ENCODE measurements around the gene MMP19. TPM values are rescaled to one million over a fixed set of nuclear protein-coding genes. Genes with fewer than 3 reads are reported as not detected.

Gene MMP19
- total RNA-seq, 1 experiment from 2014 or later: 2.3 TPM

GRCh38 chr12:55797068-55797467 lies 45.7 kb downstream of the MMP19 start:
- intact Hi-C loops (cut with micrococcal nuclease; ENCODE audit: unreplicated experiment): loop anchor here (2.0 kb wide), 1 partner anchor 58 kb away; no protein-coding TSS in a partner anchor
- no peak overlapping the region for H3K4me3 ChIP-seq (ENCODE audit: low read depth, low read length, poor library complexity, severe bottlenecking)
- POLR2A ChIA-PET (ENCODE audit: low non-redundant PET): no interaction called here
- H3K27ac ChIP-seq (ENCODE audit: low read depth, low read length, poor library complexity, severe bottlenecking): no peak overlapping the region
- no peaks in the 10 kb centered on the region for H3K27me3 ChIP-seq (replicated peaks; ENCODE audit: insufficient read depth, low read depth, low read length, poor library complexity)
- H3K9me3 ChIP-seq (ENCODE audit: low read depth, low read length, poor library complexity, severe bottlenecking): no peaks in the 10 kb centered on the region
- DNase-seq (ENCODE audit: low spot score): peak; percentile 68
- no TSS peak for BruUV-seq (replicated peaks)
- CTCF ChIA-PET: interaction anchor here (2.2 kb wide), 1 partner anchor 58 kb away, joined by 17 read pairs; no protein-coding TSS in a partner anchor
- H3K4me1 ChIP-seq (ENCODE audit: insufficient read depth, low read length, poor library complexity, severe bottlenecking): peaks cover 3% of the 10 kb centered on the region
- H3K36me3 ChIP-seq (ENCODE audit: insufficient read depth, low read length, poor library complexity, severe bottlenecking): peaks cover 79% of the 10 kb centered on the region
- TF ChIP-seq EZH2 (IDR thresholded peaks at IDR 0.05; ENCODE audit: borderline replicate concordance, low read depth, low read length, poor library complexity, severe bottlenecking) (no peak), CTCF (conservative IDR thresholded peaks at IDR 0.05; ENCODE audit: low read depth, low read length) (peak; percentile 65)

- Histone ChIP-seq H3K4me1 (ENCODE audit: insufficient read depth, low read length, poor library complexity, severe bottlenecking) (peaks cover 3% of the 10 kb centered on the region), H3K4me3 (ENCODE audit: low read depth, low read length, poor library complexity, severe bottlenecking) (no peak overlapping the region), H3K9me3 (ENCODE audit: low read depth, low read length, poor library complexity, severe bottlenecking) (no peaks in the 10 kb centered on the region), H3K27ac (ENCODE audit: low read depth, low read length, poor library complexity, severe bottlenecking) (no peak overlapping the region), H3K36me3 (ENCODE audit: insufficient read depth, low read length, poor library complexity, severe bottlenecking) (peaks cover 76% of the 10 kb centered on the region), H3K27me3 (replicated peaks; ENCODE audit: insufficient read depth, low read depth, low read length, poor library complexity) (no peaks in the 10 kb centered on the region)
- intact Hi-C loops (cut with micrococcal nuclease; ENCODE audit: unreplicated experiment): loop anchor here (2.0 kb wide), 1 partner anchor 57 kb away; no protein-coding TSS in a partner anchor
- CTCF ChIA-PET: no interaction called here
- DNase-seq (ENCODE audit: low spot score): no peak
- no TSS peak for BruUV-seq (replicated peaks)
- POLR2A ChIA-PET (ENCODE audit: low non-redundant PET): no interaction called here
- TF ChIP-seq EZH2 (IDR thresholded peaks at IDR 0.05; ENCODE audit: borderline replicate concordance, low read depth, low read length, poor library complexity, severe bottlenecking) (no peak), CTCF (conservative IDR thresholded peaks at IDR 0.05; ENCODE audit: low read depth, low read length) (no peak)
These were observed 46.8 kb downstream of the MMP19 start for GRCh38 chr12:55795950-55796349.

GRCh38 chr12:55789893-55790292 lies 52.8 kb downstream of the MMP19 start:
- Histone ChIP-seq H3K9me3 (ENCODE audit: low read depth, low read length, poor library complexity, severe bottlenecking) (no peaks in the 10 kb centered on the region), H3K27me3 (replicated peaks; ENCODE audit: insufficient read depth, low read depth, low read length, poor library complexity) (no peaks in the 10 kb centered on the region), H3K4me1 (ENCODE audit: insufficient read depth, low read length, poor library complexity, severe bottlenecking) (no peaks in the 10 kb centered on the region), H3K27ac (ENCODE audit: low read depth, low read length, poor library complexity, severe bottlenecking) (no peak overlapping the region), H3K4me3 (ENCODE audit: low read depth, low read length, poor library complexity, severe bottlenecking) (no peak overlapping the region), H3K36me3 (ENCODE audit: insufficient read depth, low read length, poor library complexity, severe bottlenecking) (peaks cover 83% of the 10 kb centered on the region)
- ChIA-PET CTCF (no interaction called here), POLR2A (ENCODE audit: low non-redundant PET) (no interaction called here)
- DNase-seq (ENCODE audit: low spot score): no peak
- intact Hi-C loops (cut with micrococcal nuclease; ENCODE audit: unreplicated experiment): loop anchor here (5.0 kb wide), 1 partner anchor 38 kb away; no protein-coding TSS in a partner anchor
- no TSS peak for BruUV-seq (replicated peaks)
- no peak for TF ChIP-seq EZH2 (IDR thresholded peaks at IDR 0.05; ENCODE audit: borderline replicate concordance, low read depth, low read length, poor library complexity, severe bottlenecking)

GRCh38 chr12:55789171-55789570 lies 53.6 kb downstream of the MMP19 start:
- peaks cover 83% of the 10 kb centered on the region for H3K36me3 ChIP-seq (ENCODE audit: insufficient read depth, low read length, poor library complexity, severe bottlenecking)
- POLR2A ChIA-PET (ENCODE audit: low non-redundant PET): no interaction called here

More at GRCh38 chr12:55789171-55789570, 53.6 kb downstream of the MMP19 start:
- H3K4me1 ChIP-seq (ENCODE audit: insufficient read depth, low read length, poor library complexity, severe bottlenecking): no peaks in the 10 kb centered on the region
- CTCF ChIA-PET: no interaction called here
- H3K27me3 ChIP-seq (replicated peaks; ENCODE audit: insufficient read depth, low read depth, low read length, poor library complexity): no peaks in the 10 kb centered on the region
- BruUV-seq (replicated peaks): no TSS peak
- no peak overlapping the region for H3K4me3 ChIP-seq (ENCODE audit: low read depth, low read length, poor library complexity, severe bottlenecking)
- intact Hi-C loops (cut with micrococcal nuclease; ENCODE audit: unreplicated experiment): no loop called here
- no peaks in the 10 kb centered on the region for H3K9me3 ChIP-seq (ENCODE audit: low read depth, low read length, poor library complexity, severe bottlenecking)
- H3K27ac ChIP-seq (ENCODE audit: low read depth, low read length, poor library complexity, severe bottlenecking): no peak overlapping the region
- DNase-seq (ENCODE audit: low spot score): no peak
- no peak for TF ChIP-seq EZH2 (IDR thresholded peaks at IDR 0.05; ENCODE audit: borderline replicate concordance, low read depth, low read length, poor library complexity, severe bottlenecking)
- no peak for TF ChIP-seq CTCF (conservative IDR thresholded peaks at IDR 0.05; ENCODE audit: low read depth, low read length)

All from A673 (cell line).